Vagina (tissue), 2 donors: Measurements from ENCODE around the gene SGK2. TPM values are rescaled to one million over a fixed set of nuclear protein-coding genes. Genes with fewer than 3 reads are reported as not detected.

Experiments used
- DNase-seq, 2 donors: peaks; one replicate each; pipeline ENCODE4 v3.0.0-alpha.2; 2017; ENCODE audit errors: extremely low spot score in 2 of 2
- H3K27ac ChIP-seq: fragments of 200-600 bp; sonication (generic); one replicate; pipeline ENCODE4 v1.5.1; 2019
- H3K27me3 ChIP-seq: fragments of 200-600 bp; sonication (generic); one replicate; pipeline ENCODE4 v1.5.1; 2019
- H3K36me3 ChIP-seq, 2 donors: fragments of 200-600 bp; sonication (generic); one replicate each; pipeline ENCODE4 v1.5.1; 2017 to 2019
- H3K4me1 ChIP-seq: fragments of 200-600 bp; sonication (generic); one replicate; pipeline ENCODE4 v1.5.1; 2019
- H3K4me3 ChIP-seq, 2 donors: fragments of 200-600 bp; sonication (generic); 1 replicate in 1 of 2; 2 replicates in 1 of 2; pipeline ENCODE4 v1.5.1; 2016 to 2019
- H3K9me3 ChIP-seq: fragments of 200-600 bp; sonication (generic); one replicate; pipeline ENCODE4 v1.5.1; 2019
- CTCF ChIP-seq, 3 experiments: fragments of 450-650 bp in 2 of 3; fragments of 200-600 bp in 1 of 3; sonication (generic) in 1 of 3; IDR thresholded peaks; one replicate each; pipeline ENCODE4 v1.5.1; 2017 to 2019; ENCODE audit warnings: antibody characterized with exemption in 3 of 3, mild to moderate bottlenecking in 2 of 3, moderate library complexity in 2 of 3
- POLR2A ChIP-seq, 2 donors: fragments of 450-650 bp; IDR thresholded peaks; one replicate each; pipeline ENCODE4 v1.6.1; 2017; ENCODE audit warnings: antibody characterized with exemption in 2 of 2, mild to moderate bottlenecking in 2 of 2, moderate library complexity in 2 of 2
- POLR2AphosphoS5 ChIP-seq, 2 donors: sonication (generic); formaldehyde crosslinking; IDR thresholded peaks; one replicate each; pipeline ENCODE4 v1.9.0; 2017; ENCODE audit warnings: antibody characterized with exemption in 2 of 2, mild to moderate bottlenecking in 2 of 2, low read depth in 1 of 2; ENCODE audit not compliant: insufficient read depth in 1 of 2
- intact Hi-C: fragments of 100-400 bp; cut with DNase I; formaldehyde crosslinking; loops from one replicate; pipeline ENCODE4 v1.15.1; 2023
- total RNA-seq: library from RNA; depleted of rRNA; stranded (reverse); fragments of >200 nt; gene quantifications from one replicate; pipeline ENCODE4 v1.2.3, GENCODE V29; 2016

SGK2 gene
- total RNA-seq, 1 donor from 2014 or later, result 5.4 TPM

- intact Hi-C loops, result no loop called here
- TF ChIP-seq CTCF (IDR thresholded peaks at IDR 0.05) (no peak), POLR2A (IDR thresholded peaks at IDR 0.05) (no peak), POLR2AphosphoS5 (IDR thresholded peaks at IDR 0.05; ENCODE audit: insufficient read depth in 1 of 2, low read depth in 1 of 2) (no peak)
- Histone ChIP-seq H3K4me3 (no peak overlapping the region), H3K4me1 (no peaks in the 10 kb centered on the region), H3K36me3 (peaks cover 0 to 5% of the 10 kb centered on the region in 2 donors), H3K9me3 (no peaks in the 10 kb centered on the region), H3K27ac (no peak overlapping the region), H3K27me3 (no peaks in the 10 kb centered on the region)
- DNase-seq, result peak in 1 of 2 donors; percentile 84
Observed at GRCh38 chr20:43536041-43536816, 22.6 kb upstream of the SGK2 start.

- DNase-seq, result no peak
- intact Hi-C loops, result no loop called here
- TF ChIP-seq POLR2AphosphoS5 (IDR thresholded peaks at IDR 0.05; ENCODE audit: insufficient read depth in 1 of 2, low read depth in 1 of 2) (no peak), POLR2A (IDR thresholded peaks at IDR 0.05) (no peak), CTCF (IDR thresholded peaks at IDR 0.05) (no peak)
- no peak overlapping the region for H3K4me3 ChIP-seq
- no peaks in the 10 kb centered on the region for H3K4me1 ChIP-seq
- H3K9me3 ChIP-seq, result no peaks in the 10 kb centered on the region
- no peaks in the 10 kb centered on the region for H3K27me3 ChIP-seq
- no peak overlapping the region for H3K27ac ChIP-seq
- peaks cover 0 to 5% of the 10 kb centered on the region in 2 donors for H3K36me3 ChIP-seq
Observed at GRCh38 chr20:43536817-43537440, 21.9 kb upstream of the SGK2 start.

GRCh38 chr20:43537921-43538877, 20.6 kb upstream of the SGK2 start:
- peak in 1 of 2 donors; percentile 52 for DNase-seq
- intact Hi-C loops, result no loop called here
- H3K27ac ChIP-seq, result no peak overlapping the region
- TF ChIP-seq CTCF (IDR thresholded peaks at IDR 0.05) (peak; percentile 42 to 86 (median 67)), POLR2AphosphoS5 (IDR thresholded peaks at IDR 0.05; ENCODE audit: insufficient read depth in 1 of 2, low read depth in 1 of 2) (no peak)
- H3K4me3 ChIP-seq, result no peak overlapping the region
- H3K36me3 ChIP-seq, result peaks cover 0 to 5% of the 10 kb centered on the region in 2 donors
- no peaks in the 10 kb centered on the region for H3K9me3 ChIP-seq
- no peaks in the 10 kb centered on the region for H3K4me1 ChIP-seq
- H3K27me3 ChIP-seq, result no peaks in the 10 kb centered on the region

- Histone ChIP-seq H3K27me3 (no peaks in the 10 kb centered on the region), H3K4me1 (no peaks in the 10 kb centered on the region), H3K36me3 (peaks cover 0 to 5% of the 10 kb centered on the region in 2 donors), H3K27ac (no peak overlapping the region), H3K4me3 (no peak overlapping the region), H3K9me3 (no peaks in the 10 kb centered on the region)
- intact Hi-C loops, result no loop called here
- TF ChIP-seq CTCF (IDR thresholded peaks at IDR 0.05) (no peak), POLR2AphosphoS5 (IDR thresholded peaks at IDR 0.05; ENCODE audit: insufficient read depth in 1 of 2, low read depth in 1 of 2) (no peak)
- no peak for DNase-seq
Observed at GRCh38 chr20:43538878-43539700, 19.7 kb upstream of the SGK2 start.
